Neural cell (in vitro differentiated cells): ENCODE data around the gene PUM2. TPM values are rescaled to one million over a fixed set of nuclear protein-coding genes. Genes with fewer than 3 reads are reported as not detected.

Experiments
- H2AFZ ChIP-seq: fragments of 200-600, 300-800 bp; sonication (generic), shearing (Covaris generic); 2 replicates; pipeline ENCODE4 v1.6.0; 2014; ENCODE audit warnings: low read depth, mild to moderate bottlenecking, antibody characterized with exemption, low read length, moderate library complexity
- H3F3A ChIP-seq: fragments of 200-600 bp; shearing (Covaris generic); 2 replicates; pipeline ENCODE4 v1.6.1; 2016; ENCODE audit warnings: mild to moderate bottlenecking, moderate library complexity, mixed read lengths, antibody characterized with exemption, low read length; ENCODE audit not compliant: insufficient read depth, poor library complexity, severe bottlenecking
- H3K27ac ChIP-seq: fragments of 200-600, 300-800 bp; sonication (generic), shearing (Covaris generic); 2 replicates; pipeline ENCODE4 v1.5.1; 2014; ENCODE audit warnings: mild to moderate bottlenecking, low read length, moderate library complexity
- H3K27me3 ChIP-seq: fragments of 300-800, 200-600 bp; sonication (generic), shearing (Covaris generic); 2 replicates; pipeline ENCODE4 v1.6.0; 2014; ENCODE audit warnings: mild to moderate bottlenecking, low read depth, low read length, moderate library complexity; ENCODE audit not compliant: insufficient read depth
- H3K36me3 ChIP-seq: fragments of 300-800, 200-600 bp; sonication (generic), shearing (Covaris generic); 2 replicates; pipeline ENCODE4 v1.5.1; 2014; ENCODE audit warnings: mild to moderate bottlenecking, antibody characterized with exemption, low read length, moderate library complexity; ENCODE audit not compliant: insufficient read depth
- H3K4me2 ChIP-seq: fragments of 300-800, 200-600 bp; sonication (generic), shearing (Covaris generic); 2 replicates; pipeline ENCODE4 v1.6.0; 2014; ENCODE audit warnings: mild to moderate bottlenecking, low read length
- H3K4me3 ChIP-seq: fragments of 300-800, 200-600 bp; sonication (generic), shearing (Covaris generic); 2 replicates; pipeline ENCODE4 v1.5.1; 2014; ENCODE audit warnings: mild to moderate bottlenecking, low read length, moderate library complexity
- H3K79me2 ChIP-seq: fragments of 200-600 bp; shearing (Covaris generic); replicated peaks from 2 replicates; pipeline ENCODE4 v1.6.0; 2014; ENCODE audit warnings: mild to moderate bottlenecking, low read length, moderate library complexity; ENCODE audit not compliant: insufficient read depth
- H3K9ac ChIP-seq: fragments of 300-800, 200-600 bp; sonication (generic), shearing (Covaris generic); 2 replicates; pipeline ENCODE4 v1.6.1; 2016; ENCODE audit warnings: mild to moderate bottlenecking, low read length, mixed read lengths
- H3K9me2 ChIP-seq: fragments of 200-600 bp; shearing (Covaris generic); 2 replicates; pipeline ENCODE4 v1.6.1; 2016; ENCODE audit warnings: mild to moderate bottlenecking, low read length, mixed read lengths; ENCODE audit not compliant: insufficient read depth
- H3K9me3 ChIP-seq: fragments of 200-600, 300-800 bp; sonication (generic), shearing (Covaris generic); 2 replicates; pipeline ENCODE4 v1.6.1; 2016; ENCODE audit warnings: mild to moderate bottlenecking, mixed run types, low read length, moderate library complexity, mixed read lengths
- H4K20me1 ChIP-seq: fragments of 200-600 bp; shearing (Covaris generic); 2 replicates; pipeline ENCODE4 v1.6.1; 2016; ENCODE audit warnings: mild to moderate bottlenecking, mixed run types; ENCODE audit not compliant: insufficient read depth
- CTCF ChIP-seq: fragments of 450-650 bp; IDR thresholded peaks from 2 replicates; pipeline ENCODE4 v1.5.1; 2014; ENCODE audit warnings: antibody characterized with exemption, mild to moderate bottlenecking, moderate library complexity; ENCODE audit not compliant: poor library complexity, severe bottlenecking
- EP300 ChIP-seq: fragments of 450-650 bp; conservative IDR thresholded peaks from 2 replicates; pipeline ENCODE4 v1.6.1; 2014; ENCODE audit warnings: antibody characterized with exemption, mild to moderate bottlenecking, moderate library complexity; ENCODE audit not compliant: poor library complexity, severe bottlenecking
- EZH2 ChIP-seq: fragments of 200-600, 300-800 bp; shearing (Covaris generic), sonication (generic); IDR thresholded peaks from 2 replicates; pipeline ENCODE4 v1.6.1; 2014; ENCODE audit warnings: antibody characterized with exemption, low read length, borderline replicate concordance, mild to moderate bottlenecking; ENCODE audit not compliant: insufficient read depth, poor library complexity, severe bottlenecking
- MXI1 ChIP-seq: fragments of 450-650 bp; conservative IDR thresholded peaks from 2 replicates; pipeline ENCODE4 v1.6.1; 2014; ENCODE audit warnings: antibody characterized with exemption, mild to moderate bottlenecking; ENCODE audit not compliant: poor library complexity, severe bottlenecking
- POLR2AphosphoS5 ChIP-seq: IDR thresholded peaks from 2 replicates; pipeline ENCODE4 v1.6.1; 2012
- RAD21 ChIP-seq: fragments of 450-650 bp; conservative IDR thresholded peaks from 2 replicates; pipeline ENCODE4 v1.6.1; 2014; ENCODE audit warnings: antibody characterized with exemption, mild to moderate bottlenecking, moderate library complexity
- REST ChIP-seq: IDR thresholded peaks from 2 replicates; pipeline ENCODE4 v1.6.1; 2012; ENCODE audit warnings: borderline replicate concordance
- SMC3 ChIP-seq: fragments of 450-650 bp; conservative IDR thresholded peaks from 2 replicates; pipeline ENCODE4 v1.6.1; 2014; ENCODE audit warnings: antibody characterized with exemption, mild to moderate bottlenecking, moderate library complexity; ENCODE audit not compliant: poor library complexity
- TAF1 ChIP-seq: IDR thresholded peaks from 2 replicates; pipeline ENCODE4 v1.6.1; 2012; ENCODE audit warnings: low read depth
- polyA plus RNA-seq: library from polyadenylated mRNA; depleted of rRNA; stranded (reverse); fragments of >200 nt; gene quantifications from 2 replicates; pipeline ENCODE4 v1.2.3, GENCODE V29; 2014

PUM2 gene
- polyA plus RNA-seq, 1 donor from 2014 or later, result 37.0 TPM

DNA sequence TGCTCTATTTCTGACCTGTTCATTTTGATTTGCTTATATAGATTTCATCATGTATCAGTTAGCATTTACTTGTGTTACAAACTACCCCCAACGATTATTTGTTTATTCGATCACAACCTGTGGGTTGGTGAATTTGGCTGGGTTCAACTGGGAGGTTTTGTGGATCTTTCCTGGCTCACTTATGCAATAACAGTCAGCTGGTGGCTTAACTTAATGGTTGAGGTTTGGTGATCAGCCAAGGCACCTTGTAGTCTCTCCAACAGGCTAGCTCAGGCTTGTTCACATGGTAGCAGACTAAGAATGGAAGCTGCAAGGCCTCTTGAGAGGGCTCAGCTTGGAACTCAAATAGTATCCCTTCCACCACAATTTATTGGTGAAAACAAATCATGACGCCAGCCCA lies 5.4 kb upstream of the PUM2 start:
- no peaks in the 10 kb centered on the region for H3K36me3 ChIP-seq
- no peaks in the 10 kb centered on the region for H3K79me2 ChIP-seq
- no peaks in the 10 kb centered on the region for H3K27me3 ChIP-seq
- no peak overlapping the region for H3K9ac ChIP-seq
- no peaks in the 10 kb centered on the region for H3K9me2 ChIP-seq
- H3K27ac ChIP-seq, result no peak overlapping the region
- H2AFZ ChIP-seq, result no peak overlapping the region
- H4K20me1 ChIP-seq, result no peaks in the 10 kb centered on the region
- no peak overlapping the region for H3K4me3 ChIP-seq
- no peak overlapping the region for H3K4me2 ChIP-seq
- peaks cover 8% of the 10 kb centered on the region for H3F3A ChIP-seq
- no peaks in the 10 kb centered on the region for H3K9me3 ChIP-seq
- TF ChIP-seq EZH2, result no peak
- no peak for TF ChIP-seq TAF1
- no peak for TF ChIP-seq RAD21
- TF ChIP-seq SMC3, result no peak
- TF ChIP-seq CTCF, result no peak
- TF ChIP-seq EP300, result no peak
- no peak for TF ChIP-seq MXI1
- no peak for TF ChIP-seq REST
- TF ChIP-seq POLR2AphosphoS5, result no peak

DNA sequence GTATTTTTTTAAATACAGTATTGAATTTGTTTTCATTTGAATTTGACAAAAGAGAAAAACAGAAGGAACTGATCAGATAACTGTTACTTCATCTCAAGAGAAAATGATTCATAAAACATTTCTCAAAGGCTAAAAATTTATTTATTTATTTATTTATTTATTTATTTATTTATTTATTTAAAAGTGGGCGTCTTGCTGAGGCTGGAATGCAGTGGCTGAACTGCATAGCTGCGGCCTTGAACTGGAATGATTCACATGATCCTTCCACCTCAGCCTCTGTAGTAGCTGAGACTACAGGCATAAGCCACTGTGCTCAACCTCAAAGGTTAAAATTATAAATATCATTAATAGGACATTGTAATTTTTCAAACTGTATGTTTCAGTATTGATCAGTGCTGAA lies 4.5 kb upstream of the PUM2 start:
- Histone ChIP-seq H2AFZ (no peak overlapping the region), H3K27me3 (no peaks in the 10 kb centered on the region), H3K36me3 (no peaks in the 10 kb centered on the region), H3K27ac (no peak overlapping the region), H3K4me3 (no peak overlapping the region), H4K20me1 (no peaks in the 10 kb centered on the region), H3K79me2 (peaks cover under 1% of the 10 kb centered on the region), H3K4me2 (no peak overlapping the region), H3K9me2 (no peaks in the 10 kb centered on the region), H3K9me3 (no peaks in the 10 kb centered on the region), H3F3A (peaks cover 8% of the 10 kb centered on the region), H3K9ac (no peak overlapping the region)
- no peak for TF ChIP-seq CTCF
- no peak for TF ChIP-seq EP300
